HEK293T (cell line): ENCODE measurements around the gene GLYATL1B.

Source experiments
- BHLHE40 ChIP-seq: fragments of 450-650 bp; IDR thresholded peaks from 2 replicates; pipeline ENCODE4 v1.6.1; 2016; ENCODE audit warnings: mild to moderate bottlenecking, moderate library complexity, borderline replicate concordance
- FOXM1 ChIP-seq: fragments of 450-650 bp; IDR thresholded peaks from 2 replicates; pipeline ENCODE4 v1.6.1; 2017; ENCODE audit warnings: mild to moderate bottlenecking, borderline replicate concordance
- L3MBTL2 ChIP-seq: fragments of 450-650 bp; conservative IDR thresholded peaks from 2 replicates; pipeline ENCODE4 v1.6.1; 2016; ENCODE audit warnings: mild to moderate bottlenecking
- NFRKB ChIP-seq: fragments of 450-650 bp; IDR thresholded peaks from 2 replicates; pipeline ENCODE4 v1.6.1; 2016; ENCODE audit warnings: mild to moderate bottlenecking, moderate library complexity
- ZNF384 ChIP-seq: fragments of 450-650 bp; IDR thresholded peaks from 2 replicates; pipeline ENCODE4 v1.6.1; 2016

GRCh38 chr11:59115553-59115952 lies 29.4 kb downstream of the GLYATL1B start:
- TF ChIP-seq BHLHE40 (no peak), L3MBTL2 (no peak), NFRKB (no peak), ZNF384 (no peak), FOXM1 (no peak)
